Thyroid gland (tissue), 4 donors: ENCODE measurements around the gene LGALS7B.

Source experiments
- POLR2A ChIP-seq, 2 donors: fragments of 450-650 bp; IDR thresholded peaks; one replicate each; pipeline ENCODE4 v1.6.1; 2017; ENCODE audit warnings: antibody characterized with exemption in 2 of 2, mild to moderate bottlenecking in 2 of 2, moderate library complexity in 1 of 2
- TF ChIP-seq, protein P1 (sequence below), 6 experiments: fragments of 200-600 bp in 3 of 6; fragments of 450-650 bp in 3 of 6; sonication (generic) in 3 of 6; IDR thresholded peaks; one replicate each; pipeline ENCODE4 v1.5.1; 2016 to 2019; ENCODE audit warnings: antibody characterized with exemption in 6 of 6, mild to moderate bottlenecking in 2 of 6, inconsistent platforms in 1 of 6, moderate library complexity in 1 of 6

DNA sequence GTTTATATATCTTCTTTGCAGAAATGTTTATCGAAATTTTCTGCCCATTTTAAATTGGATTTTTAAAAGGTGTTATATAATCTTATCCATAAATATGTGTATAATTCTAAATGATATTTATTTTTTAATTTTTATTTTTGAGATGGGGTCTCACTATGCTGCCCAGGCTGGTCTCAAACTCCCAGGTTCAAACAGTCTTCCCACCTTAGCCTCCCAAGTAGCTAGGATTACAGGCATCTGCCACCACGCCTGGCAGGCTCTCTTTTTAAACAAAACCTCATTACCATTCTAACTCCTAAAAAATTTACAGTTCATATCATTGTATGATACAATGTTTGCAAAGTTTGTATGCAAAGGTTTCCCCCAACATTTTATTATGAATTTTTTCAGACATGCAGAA lies 7.2 kb downstream of the LGALS7B start:
- TF ChIP-seq, protein P1, sequence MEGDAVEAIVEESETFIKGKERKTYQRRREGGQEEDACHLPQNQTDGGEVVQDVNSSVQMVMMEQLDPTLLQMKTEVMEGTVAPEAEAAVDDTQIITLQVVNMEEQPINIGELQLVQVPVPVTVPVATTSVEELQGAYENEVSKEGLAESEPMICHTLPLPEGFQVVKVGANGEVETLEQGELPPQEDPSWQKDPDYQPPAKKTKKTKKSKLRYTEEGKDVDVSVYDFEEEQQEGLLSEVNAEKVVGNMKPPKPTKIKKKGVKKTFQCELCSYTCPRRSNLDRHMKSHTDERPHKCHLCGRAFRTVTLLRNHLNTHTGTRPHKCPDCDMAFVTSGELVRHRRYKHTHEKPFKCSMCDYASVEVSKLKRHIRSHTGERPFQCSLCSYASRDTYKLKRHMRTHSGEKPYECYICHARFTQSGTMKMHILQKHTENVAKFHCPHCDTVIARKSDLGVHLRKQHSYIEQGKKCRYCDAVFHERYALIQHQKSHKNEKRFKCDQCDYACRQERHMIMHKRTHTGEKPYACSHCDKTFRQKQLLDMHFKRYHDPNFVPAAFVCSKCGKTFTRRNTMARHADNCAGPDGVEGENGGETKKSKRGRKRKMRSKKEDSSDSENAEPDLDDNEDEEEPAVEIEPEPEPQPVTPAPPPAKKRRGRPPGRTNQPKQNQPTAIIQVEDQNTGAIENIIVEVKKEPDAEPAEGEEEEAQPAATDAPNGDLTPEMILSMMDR (IDR thresholded peaks at IDR 0.05) = no peak
- no peak for TF ChIP-seq POLR2A (IDR thresholded peaks at IDR 0.05)
